Measurements from ENCODE around the gene PDZD11. TPM values are rescaled to one million over a fixed set of nuclear protein-coding genes. Genes with fewer than 3 reads are reported as not detected.

PDZD11 gene
- total RNA-seq (31.3 TPM), polyA plus RNA-seq (ENCODE audit: insufficient read depth, low read depth, low replicate concordance) (74.6 TPM)
- long read RNA-seq, donor 1, transcript PDZD11-201 (7 exons, 1,043 nt): major isoform, 13 of 13 reads
- long read RNA-seq, donor 1, partial matches to known transcripts: 0 of 13 reads
- long read RNA-seq, donor 1, other reads (novel, unspliced or antisense): 0 of 13 reads
- long read RNA-seq, donor 2, transcript PDZD11-201 (7 exons, 1,043 nt): major isoform, 13 of 16 reads
- long read RNA-seq, donor 2, partial matches to known transcripts: 0 of 16 reads
- long read RNA-seq, donor 2, other reads (novel, unspliced or antisense): 0 of 16 reads
- long read RNA-seq, donor 3, transcript PDZD11-201 (7 exons, 1,043 nt): major isoform, 25 of 27 reads
- long read RNA-seq, donor 3, partial matches to known transcripts: 0 of 27 reads
- long read RNA-seq, donor 3, other reads (novel, unspliced or antisense): 0 of 27 reads
- long read RNA-seq, donor 4, transcript PDZD11-201 (7 exons, 1,043 nt): major isoform, 13 of 15 reads
- long read RNA-seq, donor 4, partial matches to known transcripts: 0 of 15 reads
- long read RNA-seq, donor 4, other reads (novel, unspliced or antisense): 0 of 15 reads
- long read RNA-seq, donor 5, partial matches to known transcripts: 0 of 3 reads
- long read RNA-seq, donor 5, other reads (novel, unspliced or antisense): 0 of 3 reads
- long read RNA-seq, donor 6, transcript PDZD11-201 (7 exons, 1,043 nt): major isoform, 52 of 60 reads
- long read RNA-seq, donor 6, transcript PDZD11-202 (8 exons, 784 nt): minor isoform, 8 of 60 reads
- long read RNA-seq, donor 6, partial matches to known transcripts: 0 of 60 reads
- long read RNA-seq, donor 6, other reads (novel, unspliced or antisense): 0 of 60 reads
- long read RNA-seq, donor 7, transcript PDZD11-201 (7 exons, 1,043 nt): major isoform, 17 of 21 reads
- long read RNA-seq, donor 7, partial matches to known transcripts: 1 of 21 reads
- long read RNA-seq, donor 7, other reads (novel, unspliced or antisense): 2 of 21 reads
- long read RNA-seq, donor 8, transcript PDZD11-201 (7 exons, 1,043 nt): major isoform, 20 of 23 reads
- long read RNA-seq, donor 8, partial matches to known transcripts: 0 of 23 reads
- long read RNA-seq, donor 8, other reads (novel, unspliced or antisense): 0 of 23 reads
- long read RNA-seq, donor 9, transcript PDZD11-201 (7 exons, 1,043 nt): major isoform, 13 of 24 reads
- long read RNA-seq, donor 9, partial matches to known transcripts: 8 of 24 reads
- long read RNA-seq, donor 9, other reads (novel, unspliced or antisense): 0 of 24 reads
- long read RNA-seq, donor 10, transcript PDZD11-201 (7 exons, 1,043 nt): major isoform, 18 of 22 reads
- long read RNA-seq, donor 10, partial matches to known transcripts: 0 of 22 reads
- long read RNA-seq, donor 10, other reads (novel, unspliced or antisense): 0 of 22 reads

- DNase-seq: peak; percentile 88 to 94 (median 90)
- no peaks in the 10 kb centered on the region for H3K36me3 ChIP-seq (ENCODE audit: control insufficient read depth in 2 of 3, insufficient read depth in 3 of 3, low read length in 3 of 3)
- no peaks in the 10 kb centered on the region for H3K27me3 ChIP-seq (ENCODE audit: control insufficient read depth, insufficient read depth, low read length)
- H3K9ac ChIP-seq (ENCODE audit: low read length in 3 of 3): peak within 1 kb of the TSS; percentile 24 to 78 (median 61)
- no peak for TF ChIP-seq CTCF (IDR thresholded peaks at IDR 0.05; ENCODE audit: borderline replicate concordance, extremely low read depth, insufficient read depth)
- H3K4me1 ChIP-seq (ENCODE audit: control insufficient read depth in 2 of 3, insufficient read depth in 2 of 3, low read depth in 1 of 3, low read length in 3 of 3): peaks cover 0 to 6% (median 5%) of the 10 kb centered on the region in 3 donors
- intact Hi-C loops (cut with DNase I): no loop called here
- no peaks in the 10 kb centered on the region for H3K9me3 ChIP-seq (ENCODE audit: control insufficient read depth in 2 of 3, insufficient read depth in 1 of 3, low read length in 3 of 3)
- peak within 1 kb of the TSS; percentile 79 to 84 (median 80) for H3K4me3 ChIP-seq (ENCODE audit: low read length in 3 of 3)
- H3K27ac ChIP-seq (ENCODE audit: low read depth in 2 of 2, low read length in 2 of 2): no peak within 1 kb of the TSS
- FAIRE-seq: no peak
These were observed at the start of gene PDZD11, which contains the start of gene KIF4A for GRCh38 chrX:70289793-70290770. Gene PDZD11 (minus strand): TSS chrX:70289927. CDS start chrX:70289341, 586 bp downstream. Gene KIF4A (plus strand): TSS chrX:70290104. CDS start chrX:70290459, 355 bp downstream.

- H3K36me3 ChIP-seq (ENCODE audit: control insufficient read depth in 2 of 3, insufficient read depth in 3 of 3, low read length in 3 of 3): no peaks in the 10 kb centered on the region
- no peak for FAIRE-seq
- no peak for TF ChIP-seq CTCF (IDR thresholded peaks at IDR 0.05; ENCODE audit: borderline replicate concordance, extremely low read depth, insufficient read depth)
- intact Hi-C loops (cut with DNase I): no loop called here
- no peaks in the 10 kb centered on the region for H3K9me3 ChIP-seq (ENCODE audit: control insufficient read depth in 2 of 3, insufficient read depth in 1 of 3, low read length in 3 of 3)
- DNase-seq: no peak
- H3K9ac ChIP-seq (ENCODE audit: low read length in 3 of 3): no peak overlapping the region
- no peaks in the 10 kb centered on the region for H3K4me1 ChIP-seq (ENCODE audit: control insufficient read depth in 2 of 3, insufficient read depth in 2 of 3, low read depth in 1 of 3, low read length in 3 of 3)
- H3K4me3 ChIP-seq (ENCODE audit: low read length in 3 of 3): no peak overlapping the region
- H3K27ac ChIP-seq (ENCODE audit: low read depth in 2 of 2, low read length in 2 of 2): no peak overlapping the region
- no peaks in the 10 kb centered on the region for H3K27me3 ChIP-seq (ENCODE audit: control insufficient read depth, insufficient read depth, low read length)
These were observed 48.6 kb upstream of the PDZD11 start for GRCh38 chrX:70338290-70338689.

Measured in kidney (tissue), 22 donors.